Neural cell (in vitro differentiated cells): ENCODE measurements around the gene MTG1. TPM values are rescaled to one million over a fixed set of nuclear protein-coding genes. Genes with fewer than 3 reads are reported as not detected.

Experiments used
- H2AFZ ChIP-seq: fragments of 200-600, 300-800 bp; sonication (generic), shearing (Covaris generic); 2 replicates; pipeline ENCODE4 v1.6.0; 2014; ENCODE audit warnings: low read depth, mild to moderate bottlenecking, antibody characterized with exemption, low read length, moderate library complexity
- H3F3A ChIP-seq: fragments of 200-600 bp; shearing (Covaris generic); 2 replicates; pipeline ENCODE4 v1.6.1; 2016; ENCODE audit warnings: mild to moderate bottlenecking, moderate library complexity, mixed read lengths, antibody characterized with exemption, low read length; ENCODE audit not compliant: insufficient read depth, poor library complexity, severe bottlenecking
- H3K27ac ChIP-seq: fragments of 200-600, 300-800 bp; sonication (generic), shearing (Covaris generic); 2 replicates; pipeline ENCODE4 v1.5.1; 2014; ENCODE audit warnings: mild to moderate bottlenecking, low read length, moderate library complexity
- H3K27me3 ChIP-seq: fragments of 300-800, 200-600 bp; sonication (generic), shearing (Covaris generic); 2 replicates; pipeline ENCODE4 v1.6.0; 2014; ENCODE audit warnings: mild to moderate bottlenecking, low read depth, low read length, moderate library complexity; ENCODE audit not compliant: insufficient read depth
- H3K36me3 ChIP-seq: fragments of 300-800, 200-600 bp; sonication (generic), shearing (Covaris generic); 2 replicates; pipeline ENCODE4 v1.5.1; 2014; ENCODE audit warnings: mild to moderate bottlenecking, antibody characterized with exemption, low read length, moderate library complexity; ENCODE audit not compliant: insufficient read depth
- H3K4me2 ChIP-seq: fragments of 300-800, 200-600 bp; sonication (generic), shearing (Covaris generic); 2 replicates; pipeline ENCODE4 v1.6.0; 2014; ENCODE audit warnings: mild to moderate bottlenecking, low read length
- H3K4me3 ChIP-seq: fragments of 300-800, 200-600 bp; sonication (generic), shearing (Covaris generic); 2 replicates; pipeline ENCODE4 v1.5.1; 2014; ENCODE audit warnings: mild to moderate bottlenecking, low read length, moderate library complexity
- H3K79me2 ChIP-seq: fragments of 200-600 bp; shearing (Covaris generic); replicated peaks from 2 replicates; pipeline ENCODE4 v1.6.0; 2014; ENCODE audit warnings: mild to moderate bottlenecking, low read length, moderate library complexity; ENCODE audit not compliant: insufficient read depth
- H3K9ac ChIP-seq: fragments of 300-800, 200-600 bp; sonication (generic), shearing (Covaris generic); 2 replicates; pipeline ENCODE4 v1.6.1; 2016; ENCODE audit warnings: mild to moderate bottlenecking, low read length, mixed read lengths
- H3K9me2 ChIP-seq: fragments of 200-600 bp; shearing (Covaris generic); 2 replicates; pipeline ENCODE4 v1.6.1; 2016; ENCODE audit warnings: mild to moderate bottlenecking, low read length, mixed read lengths; ENCODE audit not compliant: insufficient read depth
- H3K9me3 ChIP-seq: fragments of 200-600, 300-800 bp; sonication (generic), shearing (Covaris generic); 2 replicates; pipeline ENCODE4 v1.6.1; 2016; ENCODE audit warnings: mild to moderate bottlenecking, mixed run types, low read length, moderate library complexity, mixed read lengths
- H4K20me1 ChIP-seq: fragments of 200-600 bp; shearing (Covaris generic); 2 replicates; pipeline ENCODE4 v1.6.1; 2016; ENCODE audit warnings: mild to moderate bottlenecking, mixed run types; ENCODE audit not compliant: insufficient read depth
- EP300 ChIP-seq: fragments of 450-650 bp; conservative IDR thresholded peaks from 2 replicates; pipeline ENCODE4 v1.6.1; 2014; ENCODE audit warnings: antibody characterized with exemption, mild to moderate bottlenecking, moderate library complexity; ENCODE audit not compliant: poor library complexity, severe bottlenecking
- EZH2 ChIP-seq: fragments of 200-600, 300-800 bp; shearing (Covaris generic), sonication (generic); IDR thresholded peaks from 2 replicates; pipeline ENCODE4 v1.6.1; 2014; ENCODE audit warnings: antibody characterized with exemption, low read length, borderline replicate concordance, mild to moderate bottlenecking; ENCODE audit not compliant: insufficient read depth, poor library complexity, severe bottlenecking
- MXI1 ChIP-seq: fragments of 450-650 bp; conservative IDR thresholded peaks from 2 replicates; pipeline ENCODE4 v1.6.1; 2014; ENCODE audit warnings: antibody characterized with exemption, mild to moderate bottlenecking; ENCODE audit not compliant: poor library complexity, severe bottlenecking
- POLR2AphosphoS5 ChIP-seq: IDR thresholded peaks from 2 replicates; pipeline ENCODE4 v1.6.1; 2012
- RAD21 ChIP-seq: fragments of 450-650 bp; conservative IDR thresholded peaks from 2 replicates; pipeline ENCODE4 v1.6.1; 2014; ENCODE audit warnings: antibody characterized with exemption, mild to moderate bottlenecking, moderate library complexity
- SMC3 ChIP-seq: fragments of 450-650 bp; conservative IDR thresholded peaks from 2 replicates; pipeline ENCODE4 v1.6.1; 2014; ENCODE audit warnings: antibody characterized with exemption, mild to moderate bottlenecking, moderate library complexity; ENCODE audit not compliant: poor library complexity
- TAF1 ChIP-seq: IDR thresholded peaks from 2 replicates; pipeline ENCODE4 v1.6.1; 2012; ENCODE audit warnings: low read depth
- polyA plus RNA-seq: library from polyadenylated mRNA; depleted of rRNA; stranded (reverse); fragments of >200 nt; gene quantifications from 2 replicates; pipeline ENCODE4 v1.2.3, GENCODE V29; 2014
- TF ChIP-seq, protein P1 (sequence below): fragments of 450-650 bp; IDR thresholded peaks from 2 replicates; pipeline ENCODE4 v1.5.1; 2014; ENCODE audit warnings: antibody characterized with exemption, mild to moderate bottlenecking, moderate library complexity; ENCODE audit not compliant: poor library complexity, severe bottlenecking
- TF ChIP-seq, protein P2 (sequence below): IDR thresholded peaks from 2 replicates; pipeline ENCODE4 v1.6.1; 2012; ENCODE audit warnings: borderline replicate concordance

Gene MTG1
- polyA plus RNA-seq, 1 donor from 2014 or later = 52.3 TPM

DNA sequence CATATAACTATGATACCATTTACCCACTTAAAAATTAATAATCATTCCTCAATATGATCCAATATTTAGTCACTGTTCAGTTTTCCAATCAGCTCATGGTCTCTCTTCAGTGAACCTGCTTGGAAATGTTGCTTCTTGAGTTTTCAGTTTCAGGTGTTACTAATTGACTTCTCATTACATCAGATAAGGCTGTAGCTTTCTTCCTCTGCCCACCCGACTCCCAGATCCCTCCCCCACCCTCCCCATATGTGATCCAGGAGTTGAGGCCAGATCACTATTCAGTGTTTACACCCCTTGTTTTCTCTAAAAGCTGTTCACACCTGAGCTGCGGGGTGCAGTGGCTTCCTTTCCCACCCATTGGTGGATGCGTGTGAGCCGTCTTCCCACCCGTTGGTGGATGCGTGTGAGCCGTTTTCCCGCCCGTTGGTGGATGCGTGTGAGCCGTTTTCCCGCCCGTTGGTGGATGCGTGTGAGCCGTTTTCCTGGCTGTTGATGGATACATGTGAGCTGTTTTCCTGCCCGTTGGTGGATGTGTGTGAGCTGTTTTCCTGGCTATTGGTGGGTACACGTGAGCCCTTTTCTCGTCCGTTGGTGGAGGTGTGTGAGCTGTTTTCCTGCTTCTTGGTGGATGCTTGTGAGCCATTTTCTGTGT is 3.2 kb upstream of the MTG1 start:
- Histone ChIP-seq H2AFZ (no peak overlapping the region), H3K36me3 (no peaks in the 10 kb centered on the region), H3K79me2 (peaks cover 6% of the 10 kb centered on the region), H3K9me3 (no peaks in the 10 kb centered on the region), H3K9me2 (no peaks in the 10 kb centered on the region), H3F3A (no peaks in the 10 kb centered on the region), H3K27ac (no peak overlapping the region), H3K27me3 (no peaks in the 10 kb centered on the region), H3K4me3 (no peak overlapping the region), H3K9ac (no peak overlapping the region), H4K20me1 (no peaks in the 10 kb centered on the region), H3K4me2 (no peak overlapping the region)
- TF ChIP-seq TAF1 (no peak), EP300 (no peak), RAD21 (no peak), SMC3 (no peak), POLR2AphosphoS5 (no peak), MXI1 (no peak), EZH2 (no peak)
- TF ChIP-seq, protein P1, sequence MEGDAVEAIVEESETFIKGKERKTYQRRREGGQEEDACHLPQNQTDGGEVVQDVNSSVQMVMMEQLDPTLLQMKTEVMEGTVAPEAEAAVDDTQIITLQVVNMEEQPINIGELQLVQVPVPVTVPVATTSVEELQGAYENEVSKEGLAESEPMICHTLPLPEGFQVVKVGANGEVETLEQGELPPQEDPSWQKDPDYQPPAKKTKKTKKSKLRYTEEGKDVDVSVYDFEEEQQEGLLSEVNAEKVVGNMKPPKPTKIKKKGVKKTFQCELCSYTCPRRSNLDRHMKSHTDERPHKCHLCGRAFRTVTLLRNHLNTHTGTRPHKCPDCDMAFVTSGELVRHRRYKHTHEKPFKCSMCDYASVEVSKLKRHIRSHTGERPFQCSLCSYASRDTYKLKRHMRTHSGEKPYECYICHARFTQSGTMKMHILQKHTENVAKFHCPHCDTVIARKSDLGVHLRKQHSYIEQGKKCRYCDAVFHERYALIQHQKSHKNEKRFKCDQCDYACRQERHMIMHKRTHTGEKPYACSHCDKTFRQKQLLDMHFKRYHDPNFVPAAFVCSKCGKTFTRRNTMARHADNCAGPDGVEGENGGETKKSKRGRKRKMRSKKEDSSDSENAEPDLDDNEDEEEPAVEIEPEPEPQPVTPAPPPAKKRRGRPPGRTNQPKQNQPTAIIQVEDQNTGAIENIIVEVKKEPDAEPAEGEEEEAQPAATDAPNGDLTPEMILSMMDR = no peak
- TF ChIP-seq, protein P2, sequence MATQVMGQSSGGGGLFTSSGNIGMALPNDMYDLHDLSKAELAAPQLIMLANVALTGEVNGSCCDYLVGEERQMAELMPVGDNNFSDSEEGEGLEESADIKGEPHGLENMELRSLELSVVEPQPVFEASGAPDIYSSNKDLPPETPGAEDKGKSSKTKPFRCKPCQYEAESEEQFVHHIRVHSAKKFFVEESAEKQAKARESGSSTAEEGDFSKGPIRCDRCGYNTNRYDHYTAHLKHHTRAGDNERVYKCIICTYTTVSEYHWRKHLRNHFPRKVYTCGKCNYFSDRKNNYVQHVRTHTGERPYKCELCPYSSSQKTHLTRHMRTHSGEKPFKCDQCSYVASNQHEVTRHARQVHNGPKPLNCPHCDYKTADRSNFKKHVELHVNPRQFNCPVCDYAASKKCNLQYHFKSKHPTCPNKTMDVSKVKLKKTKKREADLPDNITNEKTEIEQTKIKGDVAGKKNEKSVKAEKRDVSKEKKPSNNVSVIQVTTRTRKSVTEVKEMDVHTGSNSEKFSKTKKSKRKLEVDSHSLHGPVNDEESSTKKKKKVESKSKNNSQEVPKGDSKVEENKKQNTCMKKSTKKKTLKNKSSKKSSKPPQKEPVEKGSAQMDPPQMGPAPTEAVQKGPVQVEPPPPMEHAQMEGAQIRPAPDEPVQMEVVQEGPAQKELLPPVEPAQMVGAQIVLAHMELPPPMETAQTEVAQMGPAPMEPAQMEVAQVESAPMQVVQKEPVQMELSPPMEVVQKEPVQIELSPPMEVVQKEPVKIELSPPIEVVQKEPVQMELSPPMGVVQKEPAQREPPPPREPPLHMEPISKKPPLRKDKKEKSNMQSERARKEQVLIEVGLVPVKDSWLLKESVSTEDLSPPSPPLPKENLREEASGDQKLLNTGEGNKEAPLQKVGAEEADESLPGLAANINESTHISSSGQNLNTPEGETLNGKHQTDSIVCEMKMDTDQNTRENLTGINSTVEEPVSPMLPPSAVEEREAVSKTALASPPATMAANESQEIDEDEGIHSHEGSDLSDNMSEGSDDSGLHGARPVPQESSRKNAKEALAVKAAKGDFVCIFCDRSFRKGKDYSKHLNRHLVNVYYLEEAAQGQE = no peak

DNA sequence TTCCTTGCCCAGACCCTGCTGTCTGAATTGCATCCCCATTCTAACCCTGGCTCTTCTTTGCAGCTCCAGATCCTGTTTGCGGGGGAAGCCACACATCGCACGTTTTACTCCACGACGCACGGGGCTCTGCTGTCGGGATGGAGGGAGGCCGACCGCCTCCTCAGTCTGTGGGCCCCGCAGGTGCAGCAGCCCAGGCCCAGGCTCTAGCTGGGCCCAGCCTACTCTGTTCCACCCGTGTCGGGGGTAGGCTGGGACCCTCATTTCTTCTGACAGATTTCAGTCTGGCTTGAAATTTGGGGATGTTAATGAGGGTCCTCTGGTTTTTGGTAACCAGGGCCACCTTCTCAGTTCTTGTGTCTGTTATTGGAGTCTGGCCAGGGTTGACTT is 2.7 kb upstream of the MTG1 start:
- H3K27me3 ChIP-seq = no peaks in the 10 kb centered on the region
- no peaks in the 10 kb centered on the region for H3K9me2 ChIP-seq
- TF ChIP-seq, protein P1 = no peak
- no peak for TF ChIP-seq MXI1
- TF ChIP-seq POLR2AphosphoS5 = no peak
- TF ChIP-seq SMC3 = no peak
- TF ChIP-seq EZH2 = no peak
- TF ChIP-seq EP300 = no peak
- H3K9ac ChIP-seq = no peak overlapping the region
- H3K27ac ChIP-seq = no peak overlapping the region
- no peak overlapping the region for H2AFZ ChIP-seq
- H4K20me1 ChIP-seq = no peaks in the 10 kb centered on the region
- H3F3A ChIP-seq = no peaks in the 10 kb centered on the region
- H3K4me2 ChIP-seq = no peak overlapping the region
- H3K9me3 ChIP-seq = no peaks in the 10 kb centered on the region
- no peaks in the 10 kb centered on the region for H3K36me3 ChIP-seq
- peaks cover 6% of the 10 kb centered on the region for H3K79me2 ChIP-seq
- no peak overlapping the region for H3K4me3 ChIP-seq
